Liver (tissue), 9 donors: ENCODE data around the gene SNAPC5. TPM values are rescaled to one million over a fixed set of nuclear protein-coding genes. Genes with fewer than 3 reads are reported as not detected.

ENCODE experiments used
- DNase-seq: peaks from one replicate; pipeline ENCODE4 v3.0.0-alpha.2; 2017; ENCODE audit warnings: low spot score
- H3K27ac ChIP-seq, 2 donors: one replicate each; pipeline ENCODE4 v1.7.0; 2013; ENCODE audit warnings: inconsistent platforms in 2 of 2, low read length in 2 of 2, control low read depth in 1 of 2, low read depth in 1 of 2, mild to moderate bottlenecking in 1 of 2
- H3K27me3 ChIP-seq, 4 donors: one replicate each; pipeline versions ENCODE4 v1.6.1 to v1.7.0; 2013; ENCODE audit warnings: low read length in 3 of 4, inconsistent platforms in 1 of 4, mild to moderate bottlenecking in 1 of 4, moderate library complexity in 1 of 4; ENCODE audit not compliant: control insufficient read depth in 4 of 4, insufficient read depth in 4 of 4
- H3K36me3 ChIP-seq, 4 donors: one replicate each; pipeline versions ENCODE4 v1.6.1 to v1.7.0; 2013; ENCODE audit warnings: low read length in 3 of 4, mild to moderate bottlenecking in 3 of 4, low read depth in 1 of 4, moderate library complexity in 1 of 4; ENCODE audit not compliant: control insufficient read depth in 4 of 4, insufficient read depth in 3 of 4
- H3K4me1 ChIP-seq, 4 donors: one replicate each; pipeline versions ENCODE4 v1.6.1 to v1.7.0; 2013; ENCODE audit warnings: low read length in 3 of 4, mild to moderate bottlenecking in 3 of 4, moderate library complexity in 1 of 4; ENCODE audit not compliant: control insufficient read depth in 4 of 4, insufficient read depth in 4 of 4
- H3K4me3 ChIP-seq, 3 donors: one replicate each; pipeline versions ENCODE4 v1.6.1 to v1.7.0; 2013; ENCODE audit warnings: low read length in 3 of 3, control low read depth in 1 of 3, low read depth in 1 of 3, mild to moderate bottlenecking in 1 of 3
- H3K9ac ChIP-seq, 2 donors: one replicate each; pipeline ENCODE4 v1.7.0; 2013; ENCODE audit warnings: low read length in 2 of 2, mild to moderate bottlenecking in 2 of 2, moderate library complexity in 2 of 2, control low read depth in 1 of 2, low read depth in 1 of 2
- H3K9me3 ChIP-seq, 4 donors: one replicate each; pipeline versions ENCODE4 v1.6.1 to v1.7.0; 2013; ENCODE audit warnings: low read length in 3 of 4; ENCODE audit not compliant: control insufficient read depth in 4 of 4
- EGR1 ChIP-seq, 2 donors: IDR thresholded peaks; 2 replicates each; pipeline ENCODE4 v1.6.1; 2016 to 2018; ENCODE audit warnings: antibody characterized with exemption in 2 of 2, low read depth in 2 of 2
- FOXA1 ChIP-seq: IDR thresholded peaks from 2 replicates; pipeline ENCODE4 v1.6.1; 2016; ENCODE audit warnings: antibody characterized with exemption
- FOXA2 ChIP-seq: IDR thresholded peaks from 2 replicates; pipeline ENCODE4 v1.6.1; 2016; ENCODE audit warnings: antibody characterized with exemption
- GABPA ChIP-seq, 2 donors: IDR thresholded peaks in 1 of 2; conservative IDR thresholded peaks in 1 of 2; 2 replicates each; pipeline ENCODE4 v1.6.1; 2016; ENCODE audit warnings: antibody characterized with exemption in 2 of 2, mild to moderate bottlenecking in 1 of 2, moderate library complexity in 1 of 2
- HNF4A ChIP-seq, 2 donors: conservative IDR thresholded peaks; 2 replicates each; pipeline ENCODE4 v1.6.1; 2016; ENCODE audit warnings: antibody characterized with exemption in 2 of 2, mild to moderate bottlenecking in 2 of 2
- HNF4G ChIP-seq: IDR thresholded peaks from 2 replicates; pipeline ENCODE4 v1.6.1; 2016; ENCODE audit warnings: antibody characterized with exemption
- JUND ChIP-seq, 2 donors: IDR thresholded peaks; 2 replicates each; pipeline ENCODE4 v1.6.1; 2016; ENCODE audit warnings: antibody characterized with exemption in 2 of 2
- NR2F2 ChIP-seq: IDR thresholded peaks from 2 replicates; pipeline ENCODE4 v1.6.1; 2016; ENCODE audit warnings: antibody characterized with exemption
- RAD21 ChIP-seq, 2 donors: IDR thresholded peaks; 2 replicates each; pipeline ENCODE4 v1.6.1; 2016; ENCODE audit warnings: antibody characterized with exemption in 2 of 2, mild to moderate bottlenecking in 2 of 2
- RXRA ChIP-seq, 2 donors: IDR thresholded peaks; 2 replicates each; pipeline ENCODE4 v1.6.1; 2017 to 2018; ENCODE audit warnings: antibody characterized with exemption in 2 of 2, mild to moderate bottlenecking in 1 of 2
- SP1 ChIP-seq: IDR thresholded peaks from 2 replicates; pipeline ENCODE4 v1.6.1; 2018; ENCODE audit warnings: antibody characterized with exemption, mild to moderate bottlenecking
- TAF1 ChIP-seq: conservative IDR thresholded peaks from 2 replicates; pipeline ENCODE4 v1.6.1; 2016; ENCODE audit warnings: antibody characterized with exemption, mild to moderate bottlenecking
- YY1 ChIP-seq: IDR thresholded peaks from 2 replicates; pipeline ENCODE4 v1.6.1; 2016; ENCODE audit warnings: antibody characterized with exemption, mild to moderate bottlenecking
- WGBS: extraction: QIAGEN DNeasy Blood & Tissue Kit; methylation state at CpG from one replicate; pipeline ENCODE4 v1.1.7; 2013; 5-methylcytosine and 5-hydroxymethylcytosine counted together
- polyA plus RNA-seq, 2 donors: library from polyadenylated mRNA; stranded (reverse) in 1 of 2; unstranded in 1 of 2; fragments of 200-250 nt in 1 of 2; fragments of >200 nt in 1 of 2; fragmentation: Nextera tagmentation in 1 of 2; extraction: Ambion mirVana in 1 of 2; gene quantifications; one replicate each; pipeline versions ENCODE4 v1.2.1 to v1.2.3, GENCODE V29; 2013 to 2015
- total RNA-seq, 2 donors: library from RNA; depleted of rRNA; stranded (reverse); fragments of >200 nt; gene quantifications; one replicate each; pipeline ENCODE4 v1.2.3, GENCODE V29; 2014
- TF ChIP-seq, protein P1 (sequence below): IDR thresholded peaks from 2 replicates; pipeline ENCODE4 v1.6.1; 2016; ENCODE audit warnings: antibody characterized with exemption
- TF ChIP-seq, protein P2 (sequence below): IDR thresholded peaks from 2 replicates; pipeline ENCODE4 v1.6.1; 2016; ENCODE audit warnings: antibody characterized with exemption
- TF ChIP-seq, protein P3 (sequence below): IDR thresholded peaks from 2 replicates; pipeline ENCODE4 v1.6.1; 2016; ENCODE audit warnings: antibody characterized with exemption, mild to moderate bottlenecking
- TF ChIP-seq, protein P4 (sequence below): IDR thresholded peaks from 2 replicates; pipeline ENCODE4 v1.6.1; 2016; ENCODE audit warnings: antibody characterized with exemption
- TF ChIP-seq, protein P5 (sequence below): fragments of 150-350 bp; IDR thresholded peaks from 2 replicates; pipeline ENCODE4 v1.5.1; 2017; ENCODE audit warnings: improper control_type of control experiment, low read depth, low read length; ENCODE audit not compliant: missing input control
- donor health status: healthy.
- donor health status: healthy.
- donor health status: healthy.
- donor health status: healthy.
- donor health status: healthy.

SNAPC5 gene
- total and polyA plus RNA-seq, 4 donors, result 11.3 to 24.9 (median 22.1) TPM

DNA sequence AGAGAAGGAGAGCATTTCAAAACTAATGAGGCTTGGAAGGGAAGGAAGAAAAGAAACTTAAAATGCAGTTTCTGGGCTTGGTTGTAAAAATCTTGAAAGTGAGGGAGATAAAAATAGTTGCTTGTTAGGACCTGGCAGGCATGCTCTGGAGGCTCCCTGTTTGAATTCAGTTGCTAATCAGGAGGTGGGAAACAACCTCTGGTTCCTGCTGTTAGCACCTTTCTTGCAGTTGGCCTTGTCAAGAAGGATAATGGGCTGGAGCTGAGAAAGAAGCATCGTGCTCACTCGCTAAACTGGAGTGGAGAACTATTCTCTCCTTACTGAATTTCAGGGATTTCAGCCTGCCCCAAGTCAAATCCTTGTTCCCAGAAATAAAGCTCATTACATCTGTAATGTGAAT is 23.4 kb downstream of the SNAPC5 start:
- Histone ChIP-seq H3K36me3 (no peaks in the 10 kb centered on the region), H3K9ac (no peak overlapping the region), H3K27me3 (no peaks in the 10 kb centered on the region), H3K4me1 (peaks cover 0 to 4% (median 2%) of the 10 kb centered on the region in 4 donors), H3K9me3 (no peaks in the 10 kb centered on the region), H3K4me3 (no peak overlapping the region), H3K27ac (no peak overlapping the region)
- no peak for TF ChIP-seq SP1
- TF ChIP-seq, protein P1, sequence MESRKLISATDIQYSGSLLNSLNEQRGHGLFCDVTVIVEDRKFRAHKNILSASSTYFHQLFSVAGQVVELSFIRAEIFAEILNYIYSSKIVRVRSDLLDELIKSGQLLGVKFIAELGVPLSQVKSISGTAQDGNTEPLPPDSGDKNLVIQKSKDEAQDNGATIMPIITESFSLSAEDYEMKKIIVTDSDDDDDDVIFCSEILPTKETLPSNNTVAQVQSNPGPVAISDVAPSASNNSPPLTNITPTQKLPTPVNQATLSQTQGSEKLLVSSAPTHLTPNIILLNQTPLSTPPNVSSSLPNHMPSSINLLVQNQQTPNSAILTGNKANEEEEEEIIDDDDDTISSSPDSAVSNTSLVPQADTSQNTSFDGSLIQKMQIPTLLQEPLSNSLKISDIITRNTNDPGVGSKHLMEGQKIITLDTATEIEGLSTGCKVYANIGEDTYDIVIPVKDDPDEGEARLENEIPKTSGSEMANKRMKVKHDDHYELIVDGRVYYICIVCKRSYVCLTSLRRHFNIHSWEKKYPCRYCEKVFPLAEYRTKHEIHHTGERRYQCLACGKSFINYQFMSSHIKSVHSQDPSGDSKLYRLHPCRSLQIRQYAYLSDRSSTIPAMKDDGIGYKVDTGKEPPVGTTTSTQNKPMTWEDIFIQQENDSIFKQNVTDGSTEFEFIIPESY, result no peak
- TF ChIP-seq GABPA (IDR thresholded peaks at IDR 0.05 in 1 of 2, conservative IDR thresholded peaks at IDR 0.05 in 1 of 2), result no peak
- no peak for TF ChIP-seq NR2F2
- TF ChIP-seq, protein P2, sequence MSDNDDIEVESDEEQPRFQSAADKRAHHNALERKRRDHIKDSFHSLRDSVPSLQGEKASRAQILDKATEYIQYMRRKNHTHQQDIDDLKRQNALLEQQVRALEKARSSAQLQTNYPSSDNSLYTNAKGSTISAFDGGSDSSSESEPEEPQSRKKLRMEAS, result no peak
- TF ChIP-seq, protein P3, sequence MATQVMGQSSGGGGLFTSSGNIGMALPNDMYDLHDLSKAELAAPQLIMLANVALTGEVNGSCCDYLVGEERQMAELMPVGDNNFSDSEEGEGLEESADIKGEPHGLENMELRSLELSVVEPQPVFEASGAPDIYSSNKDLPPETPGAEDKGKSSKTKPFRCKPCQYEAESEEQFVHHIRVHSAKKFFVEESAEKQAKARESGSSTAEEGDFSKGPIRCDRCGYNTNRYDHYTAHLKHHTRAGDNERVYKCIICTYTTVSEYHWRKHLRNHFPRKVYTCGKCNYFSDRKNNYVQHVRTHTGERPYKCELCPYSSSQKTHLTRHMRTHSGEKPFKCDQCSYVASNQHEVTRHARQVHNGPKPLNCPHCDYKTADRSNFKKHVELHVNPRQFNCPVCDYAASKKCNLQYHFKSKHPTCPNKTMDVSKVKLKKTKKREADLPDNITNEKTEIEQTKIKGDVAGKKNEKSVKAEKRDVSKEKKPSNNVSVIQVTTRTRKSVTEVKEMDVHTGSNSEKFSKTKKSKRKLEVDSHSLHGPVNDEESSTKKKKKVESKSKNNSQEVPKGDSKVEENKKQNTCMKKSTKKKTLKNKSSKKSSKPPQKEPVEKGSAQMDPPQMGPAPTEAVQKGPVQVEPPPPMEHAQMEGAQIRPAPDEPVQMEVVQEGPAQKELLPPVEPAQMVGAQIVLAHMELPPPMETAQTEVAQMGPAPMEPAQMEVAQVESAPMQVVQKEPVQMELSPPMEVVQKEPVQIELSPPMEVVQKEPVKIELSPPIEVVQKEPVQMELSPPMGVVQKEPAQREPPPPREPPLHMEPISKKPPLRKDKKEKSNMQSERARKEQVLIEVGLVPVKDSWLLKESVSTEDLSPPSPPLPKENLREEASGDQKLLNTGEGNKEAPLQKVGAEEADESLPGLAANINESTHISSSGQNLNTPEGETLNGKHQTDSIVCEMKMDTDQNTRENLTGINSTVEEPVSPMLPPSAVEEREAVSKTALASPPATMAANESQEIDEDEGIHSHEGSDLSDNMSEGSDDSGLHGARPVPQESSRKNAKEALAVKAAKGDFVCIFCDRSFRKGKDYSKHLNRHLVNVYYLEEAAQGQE, result no peak
- no peak for TF ChIP-seq HNF4A (conservative IDR thresholded peaks at IDR 0.05)
- no peak for TF ChIP-seq FOXA2
- TF ChIP-seq TAF1, result no peak
- TF ChIP-seq EGR1 (IDR thresholded peaks at IDR 0.05; ENCODE audit: low read depth in 2 of 2), result no peak
- TF ChIP-seq JUND (IDR thresholded peaks at IDR 0.05), result no peak
- TF ChIP-seq, protein P4, sequence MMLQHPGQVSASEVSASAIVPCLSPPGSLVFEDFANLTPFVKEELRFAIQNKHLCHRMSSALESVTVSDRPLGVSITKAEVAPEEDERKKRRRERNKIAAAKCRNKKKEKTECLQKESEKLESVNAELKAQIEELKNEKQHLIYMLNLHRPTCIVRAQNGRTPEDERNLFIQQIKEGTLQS, result no peak
- TF ChIP-seq YY1, result no peak
- no peak for TF ChIP-seq HNF4G
- TF ChIP-seq FOXA1, result no peak
- TF ChIP-seq, protein P5, sequence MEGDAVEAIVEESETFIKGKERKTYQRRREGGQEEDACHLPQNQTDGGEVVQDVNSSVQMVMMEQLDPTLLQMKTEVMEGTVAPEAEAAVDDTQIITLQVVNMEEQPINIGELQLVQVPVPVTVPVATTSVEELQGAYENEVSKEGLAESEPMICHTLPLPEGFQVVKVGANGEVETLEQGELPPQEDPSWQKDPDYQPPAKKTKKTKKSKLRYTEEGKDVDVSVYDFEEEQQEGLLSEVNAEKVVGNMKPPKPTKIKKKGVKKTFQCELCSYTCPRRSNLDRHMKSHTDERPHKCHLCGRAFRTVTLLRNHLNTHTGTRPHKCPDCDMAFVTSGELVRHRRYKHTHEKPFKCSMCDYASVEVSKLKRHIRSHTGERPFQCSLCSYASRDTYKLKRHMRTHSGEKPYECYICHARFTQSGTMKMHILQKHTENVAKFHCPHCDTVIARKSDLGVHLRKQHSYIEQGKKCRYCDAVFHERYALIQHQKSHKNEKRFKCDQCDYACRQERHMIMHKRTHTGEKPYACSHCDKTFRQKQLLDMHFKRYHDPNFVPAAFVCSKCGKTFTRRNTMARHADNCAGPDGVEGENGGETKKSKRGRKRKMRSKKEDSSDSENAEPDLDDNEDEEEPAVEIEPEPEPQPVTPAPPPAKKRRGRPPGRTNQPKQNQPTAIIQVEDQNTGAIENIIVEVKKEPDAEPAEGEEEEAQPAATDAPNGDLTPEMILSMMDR, result no peak
- TF ChIP-seq RXRA (IDR thresholded peaks at IDR 0.05), result no peak
- TF ChIP-seq RAD21 (IDR thresholded peaks at IDR 0.05), result no peak
- WGBS, result 96% methylated on average over 2 of the region's 2 CpGs
- no peak for DNase-seq
